Endodermal cell (in vitro differentiated cells): ENCODE data around the gene ZPBP. TPM values are rescaled to one million over a fixed set of nuclear protein-coding genes. Genes with fewer than 3 reads are reported as not detected.

Experiments
- DNase-seq: peaks from one replicate; pipeline ENCODE4 v3.0.0-alpha.2; 2017
- H3K27ac ChIP-seq: 2 replicates; pipeline ENCODE4 v1.5.1; 2013; ENCODE audit warnings: mild to moderate bottlenecking, low read depth, low read length, moderate library complexity
- H3K27me3 ChIP-seq: 2 replicates; pipeline ENCODE4 v1.6.1; 2013; ENCODE audit warnings: mild to moderate bottlenecking, low read length, moderate library complexity; ENCODE audit not compliant: insufficient read depth, control insufficient read depth, poor library complexity, severe bottlenecking
- H3K36me3 ChIP-seq: 2 replicates; pipeline ENCODE4 v1.7.0; 2013; ENCODE audit warnings: mild to moderate bottlenecking, low read length, moderate library complexity; ENCODE audit not compliant: control insufficient read depth, insufficient read depth
- H3K4me1 ChIP-seq: one replicate; pipeline ENCODE4 v1.7.0; 2013; ENCODE audit warnings: low read length; ENCODE audit not compliant: control insufficient read depth, insufficient read depth
- H3K4me3 ChIP-seq: 2 replicates; pipeline ENCODE4 v1.5.1; 2013; ENCODE audit warnings: mild to moderate bottlenecking, low read length, moderate library complexity
- H3K9ac ChIP-seq: 2 replicates; pipeline ENCODE4 v1.6.1; 2013; ENCODE audit warnings: mild to moderate bottlenecking, low read length, moderate library complexity; ENCODE audit not compliant: poor library complexity, severe bottlenecking; ENCODE audit errors: extremely low read depth
- H3K9me3 ChIP-seq: 2 replicates; pipeline ENCODE4 v1.6.1; 2013; ENCODE audit warnings: mild to moderate bottlenecking, low read length, moderate library complexity; ENCODE audit not compliant: control insufficient read depth
- H3K27ac Mint-ChIP-seq: 2 replicates; pipeline ENCODE4 v1.8.0; 2020; ENCODE audit warnings: mixed read lengths
- H3K27me3 Mint-ChIP-seq: 2 replicates; pipeline ENCODE4 v1.8.0; 2021; ENCODE audit warnings: mild to moderate bottlenecking, mixed read lengths; ENCODE audit not compliant: insufficient read depth
- H3K36me3 Mint-ChIP-seq: 2 replicates; pipeline ENCODE4 v1.8.0; 2020; ENCODE audit warnings: low read depth, mixed read lengths
- H3K4me1 Mint-ChIP-seq: 2 replicates; pipeline ENCODE4 v1.8.0; 2020; ENCODE audit warnings: mixed read lengths
- H3K4me3 Mint-ChIP-seq: 2 replicates; pipeline ENCODE4 v1.8.0; 2020; ENCODE audit warnings: mild to moderate bottlenecking, moderate library complexity, mixed read lengths
- H3K9me3 Mint-ChIP-seq: 2 replicates; pipeline ENCODE4 v1.8.0; 2020; ENCODE audit warnings: mild to moderate bottlenecking, mixed read lengths
- CTCF ChIP-seq: fragments of 200-600 bp; sonication (generic); conservative IDR thresholded peaks from 2 replicates; pipeline ENCODE4 v1.5.0; 2021; ENCODE audit warnings: antibody characterized with exemption, mild to moderate bottlenecking
- WGBS, 2 experiments: methylation state at CpG; one replicate each; pipeline versions ENCODE4 v1.1.5 to v1.1.7; 2013; ENCODE audit warnings: missing lambda C conversion rate in 2 of 2, mixed read lengths in 1 of 2; ENCODE audit not compliant: insufficient coverage in 1 of 2, insufficient read length in 1 of 2; 5-methylcytosine and 5-hydroxymethylcytosine counted together
- total RNA-seq, 2 donors: library from RNA; stranded (reverse); fragmentation: NEBNext Ultra II Directional in 1 of 2; extraction: Animal tissue kit (Norgen Biotek cat#: 25700) in 1 of 2; gene quantifications; 2 replicates in 1 of 2; 3 replicates in 1 of 2; pipeline ENCODE4 v1.2.1, GENCODE V29; 2021

The ZPBP gene
- total RNA-seq, 2 donors from 2014 or later = not detected

GRCh38 chr7:50037086-50037485, 56.0 kb downstream of the ZPBP start:
- Histone ChIP-seq H3K4me3 (no peak overlapping the region), H3K9me3 (no peaks in the 10 kb centered on the region), H3K27ac (no peak overlapping the region), H3K9ac (no peak overlapping the region), H3K36me3 (no peaks in the 10 kb centered on the region), H3K4me1 (peaks cover 2% of the 10 kb centered on the region), H3K27me3 (no peaks in the 10 kb centered on the region)
- no peaks in the 10 kb centered on the region for H3K27me3 Mint-ChIP-seq
- H3K4me1 Mint-ChIP-seq = no peaks in the 10 kb centered on the region
- H3K36me3 Mint-ChIP-seq = no peaks in the 10 kb centered on the region
- no peak overlapping the region for H3K4me3 Mint-ChIP-seq
- 91 to 100% methylated on average over 1 to 2 of the region's 2 CpGs for WGBS, 2 experiments
- H3K27ac Mint-ChIP-seq = no peak overlapping the region
- no peak for TF ChIP-seq CTCF
- DNase-seq = no peak
- H3K9me3 Mint-ChIP-seq = no peaks in the 10 kb centered on the region

GRCh38 chr7:50022991-50023390, 70.1 kb downstream of the ZPBP start:
- TF ChIP-seq CTCF = no peak
- Mint-ChIP-seq H3K4me1 (no peaks in the 10 kb centered on the region), H3K27me3 (no peaks in the 10 kb centered on the region), H3K4me3 (no peak overlapping the region), H3K9me3 (no peaks in the 10 kb centered on the region), H3K36me3 (no peaks in the 10 kb centered on the region), H3K27ac (no peak overlapping the region)
- WGBS, 2 experiments = 93 to 100% methylated on average over 1 to 4 of the region's 4 CpGs
- no peak for DNase-seq
- Histone ChIP-seq H3K9ac (no peak overlapping the region), H3K4me1 (no peaks in the 10 kb centered on the region), H3K27ac (no peak overlapping the region), H3K36me3 (no peaks in the 10 kb centered on the region), H3K27me3 (no peaks in the 10 kb centered on the region), H3K9me3 (no peaks in the 10 kb centered on the region), H3K4me3 (no peak overlapping the region)

GRCh38 chr7:50022451-50022850, 70.6 kb downstream of the ZPBP start:
- Histone ChIP-seq H3K9ac (no peak overlapping the region), H3K27me3 (no peaks in the 10 kb centered on the region), H3K9me3 (no peaks in the 10 kb centered on the region), H3K4me1 (no peaks in the 10 kb centered on the region), H3K36me3 (no peaks in the 10 kb centered on the region), H3K27ac (no peak overlapping the region), H3K4me3 (no peak overlapping the region)
- 89 to 100% methylated on average over 2 to 3 of the region's 3 CpGs for WGBS, 2 experiments
- H3K4me3 Mint-ChIP-seq = no peak overlapping the region
- DNase-seq = no peak
- no peaks in the 10 kb centered on the region for H3K36me3 Mint-ChIP-seq
- TF ChIP-seq CTCF = no peak
- H3K27me3 Mint-ChIP-seq = no peaks in the 10 kb centered on the region
- no peaks in the 10 kb centered on the region for H3K4me1 Mint-ChIP-seq
- no peaks in the 10 kb centered on the region for H3K9me3 Mint-ChIP-seq
- no peak overlapping the region for H3K27ac Mint-ChIP-seq
